HepG2 (cell line): ENCODE data around the gene RFX2. TPM values are rescaled to one million over a fixed set of nuclear protein-coding genes. Genes with fewer than 3 reads are reported as not detected.
A peak's percentile ranks its signal among the peaks of the same experiment; 100 is the strongest.

ENCODE experiments used
- BRCA1 ChIP-seq: sonication (generic); formaldehyde crosslinking; IDR thresholded peaks from 2 replicates; pipeline ENCODE4 v1.4.0; 2020; ENCODE audit warnings: missing genetic modification reagents
- CENPX ChIP-seq: sonication (generic); formaldehyde crosslinking; IDR thresholded peaks from 2 replicates; pipeline ENCODE4 v1.9.0; 2021; ENCODE audit warnings: mild to moderate bottlenecking, missing genetic modification reagents, moderate library complexity
- MEIS2 ChIP-seq: sonication (generic); formaldehyde crosslinking; IDR thresholded peaks from 2 replicates; pipeline ENCODE4 v1.9.0; 2021; ENCODE audit warnings: mild to moderate bottlenecking, missing genetic modification reagents
- NBN ChIP-seq: fragments of 450-650 bp; conservative IDR thresholded peaks from 2 replicates; pipeline ENCODE4 v1.6.1; 2017
- PAXIP1 ChIP-seq: sonication (generic); formaldehyde crosslinking; conservative IDR thresholded peaks from 2 replicates; pipeline ENCODE4 v1.4.0; 2020; ENCODE audit warnings: mild to moderate bottlenecking, missing genetic modification reagents, moderate library complexity
- PRDM15 ChIP-seq: sonication (generic); formaldehyde crosslinking; IDR thresholded peaks from 2 replicates; pipeline ENCODE4 v1.4.0; 2020; ENCODE audit warnings: missing genetic modification reagents
- RAD51 ChIP-seq: fragments of 450-650 bp; IDR thresholded peaks from 2 replicates; pipeline ENCODE4 v1.6.1; 2016; ENCODE audit warnings: borderline replicate concordance
- SPEN ChIP-seq: sonication (generic); formaldehyde crosslinking; IDR thresholded peaks from 2 replicates; pipeline ENCODE4 v1.5.1; 2020; ENCODE audit warnings: low read depth, mild to moderate bottlenecking, missing genetic modification reagents
- ZHX2 ChIP-seq, 2 experiments: sonication (generic) in 1 of 2; formaldehyde crosslinking in 1 of 2; IDR thresholded peaks; 2 replicates each; pipeline versions ENCODE4 v1.6.1 to v1.9.0; 2014 to 2022; ENCODE audit warnings: antibody characterized with exemption in 1 of 2, borderline replicate concordance in 1 of 2, inconsistent platforms in 1 of 2, low read depth in 1 of 2, missing genetic modification reagents in 1 of 2
- ZNF3 ChIP-seq: IDR thresholded peaks from 2 replicates; pipeline ENCODE4 v1.7.0; 2017; ENCODE audit warnings: inconsistent platforms
- ZNF615 ChIP-seq: sonication (generic); formaldehyde crosslinking; IDR thresholded peaks from 2 replicates; pipeline ENCODE4 v1.5.0; 2020; ENCODE audit warnings: mild to moderate bottlenecking, missing genetic modification reagents, borderline replicate concordance
- polyA plus RNA-seq, 8 experiments: library from polyadenylated mRNA; depleted of rRNA in 3 of 8; stranded (reverse) in 7 of 8; unstranded in 1 of 8; fragments of >200 nt; fragmentation: Illumina TruSeq in 4 of 8; extraction: Trizol in 4 of 8; gene quantifications; 2 replicates each; pipeline versions ENCODE4 v1.2.1 to v1.2.3, GENCODE V29; 2011 to 2016; ENCODE audit warnings: low read depth in 4 of 8, missing spikeins in 1 of 8, mixed read lengths in 1 of 8; ENCODE audit not compliant: insufficient read depth in 1 of 8
- total RNA-seq, 5 experiments: library from RNA; depleted of rRNA; stranded (reverse); fragments of >200 nt; fragmentation: Illumina TruSeq; extraction: Trizol; gene quantifications; 2 replicates each; pipeline ENCODE4 v1.2.3, GENCODE V29; 2016; ENCODE audit warnings: low read depth in 1 of 5

Gene RFX2
- total and polyA plus RNA-seq, 2 of the 13 experiments (the other 11 are each of a cell fraction or from before 2014, with no cell fraction given), result 2.8 to 3.3 TPM

- TF ChIP-seq ZHX2 (IDR thresholded peaks at IDR 0.05; ENCODE audit: low read depth) (peak; percentile 51; the same call in 1 of the 2 replicates), ZHX2 (CRISPR knock-in tag; IDR thresholded peaks at IDR 0.05; ENCODE audit: borderline replicate concordance) (no peak), RAD51 (peak; percentile 86; the same call in 1 of the 2 replicates), NBN (no peak), ZNF3 (no peak), ZNF615 (no peak), CENPX (CRISPR knock-in tag) (no peak), PAXIP1 (peak; percentile 92), MEIS2 (peak; percentile 80), BRCA1 (CRISPR knock-in tag) (no peak), SPEN (peak; percentile 48; the same call in 1 of the 2 replicates), PRDM15 (CRISPR knock-in tag) (peak; percentile 98)
These were observed 135.4 kb downstream of the RFX2 start (continued) for GRCh38 chr19:5974721-5975387.
